HEK293 (cell line): ENCODE data around the gene MED13L.

Experiments
- HOXC10 ChIP-seq: sonication (generic); formaldehyde crosslinking; IDR thresholded peaks from 2 replicates; pipeline ENCODE4 v1.8.1; 2023; ENCODE audit warnings: mild to moderate bottlenecking, missing genetic modification reagents
- SALL2 ChIP-seq: fragments of 450-650 bp; formaldehyde crosslinking; IDR thresholded peaks from 2 replicates; pipeline ENCODE4 v1.5.0; 2017; ENCODE audit warnings: missing biosample characterization, mild to moderate bottlenecking, missing genetic modification characterization, borderline replicate concordance
- ZNF792 ChIP-seq: fragments of 450-650 bp; formaldehyde crosslinking; IDR thresholded peaks from 2 replicates; pipeline ENCODE4 v1.5.1; 2016; ENCODE audit warnings: missing biosample characterization, missing genetic modification characterization
- TF ChIP-seq, protein P1 (sequence below): fragments of 450-650 bp; formaldehyde crosslinking; IDR thresholded peaks from 2 replicates; pipeline ENCODE4 v1.5.1; 2016; ENCODE audit warnings: missing biosample characterization, missing genetic modification characterization

DNA sequence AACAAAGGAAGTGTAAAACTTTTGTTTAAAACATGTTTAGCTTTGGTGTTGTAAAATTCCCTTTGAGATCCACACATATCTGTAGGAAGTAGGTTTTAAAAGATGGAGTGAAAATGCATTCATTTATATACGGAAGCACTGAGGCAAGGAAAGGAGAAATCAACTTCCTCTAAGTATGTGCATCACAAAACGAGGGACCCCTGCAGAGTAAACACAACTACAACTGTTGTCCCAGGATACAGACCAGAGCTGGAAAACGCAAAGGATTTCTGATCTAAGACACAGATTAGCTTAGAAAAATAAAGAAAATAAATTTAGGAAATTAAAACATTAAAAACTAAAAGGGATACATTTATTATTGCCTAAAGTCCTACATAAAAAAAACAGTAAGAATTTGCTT is 297.6 kb downstream of the MED13L start:
- TF ChIP-seq SALL2 (tag by site-specific recombination) (no peak), HOXC10 (no peak), ZNF792 (tag by site-specific recombination) (no peak)
- TF ChIP-seq, protein P1, sequence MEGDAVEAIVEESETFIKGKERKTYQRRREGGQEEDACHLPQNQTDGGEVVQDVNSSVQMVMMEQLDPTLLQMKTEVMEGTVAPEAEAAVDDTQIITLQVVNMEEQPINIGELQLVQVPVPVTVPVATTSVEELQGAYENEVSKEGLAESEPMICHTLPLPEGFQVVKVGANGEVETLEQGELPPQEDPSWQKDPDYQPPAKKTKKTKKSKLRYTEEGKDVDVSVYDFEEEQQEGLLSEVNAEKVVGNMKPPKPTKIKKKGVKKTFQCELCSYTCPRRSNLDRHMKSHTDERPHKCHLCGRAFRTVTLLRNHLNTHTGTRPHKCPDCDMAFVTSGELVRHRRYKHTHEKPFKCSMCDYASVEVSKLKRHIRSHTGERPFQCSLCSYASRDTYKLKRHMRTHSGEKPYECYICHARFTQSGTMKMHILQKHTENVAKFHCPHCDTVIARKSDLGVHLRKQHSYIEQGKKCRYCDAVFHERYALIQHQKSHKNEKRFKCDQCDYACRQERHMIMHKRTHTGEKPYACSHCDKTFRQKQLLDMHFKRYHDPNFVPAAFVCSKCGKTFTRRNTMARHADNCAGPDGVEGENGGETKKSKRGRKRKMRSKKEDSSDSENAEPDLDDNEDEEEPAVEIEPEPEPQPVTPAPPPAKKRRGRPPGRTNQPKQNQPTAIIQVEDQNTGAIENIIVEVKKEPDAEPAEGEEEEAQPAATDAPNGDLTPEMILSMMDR (tag by site-specific recombination): no peak
